ENCODE measurements around the gene CNPY4. TPM values are rescaled to one million over a fixed set of nuclear protein-coding genes. Genes with fewer than 3 reads are reported as not detected.
A peak's percentile ranks its signal among the peaks of the same experiment; 100 is the strongest.

The CNPY4 gene
- total RNA-seq, 1 donor from 2014 or later, result 27.7 TPM

DNA sequence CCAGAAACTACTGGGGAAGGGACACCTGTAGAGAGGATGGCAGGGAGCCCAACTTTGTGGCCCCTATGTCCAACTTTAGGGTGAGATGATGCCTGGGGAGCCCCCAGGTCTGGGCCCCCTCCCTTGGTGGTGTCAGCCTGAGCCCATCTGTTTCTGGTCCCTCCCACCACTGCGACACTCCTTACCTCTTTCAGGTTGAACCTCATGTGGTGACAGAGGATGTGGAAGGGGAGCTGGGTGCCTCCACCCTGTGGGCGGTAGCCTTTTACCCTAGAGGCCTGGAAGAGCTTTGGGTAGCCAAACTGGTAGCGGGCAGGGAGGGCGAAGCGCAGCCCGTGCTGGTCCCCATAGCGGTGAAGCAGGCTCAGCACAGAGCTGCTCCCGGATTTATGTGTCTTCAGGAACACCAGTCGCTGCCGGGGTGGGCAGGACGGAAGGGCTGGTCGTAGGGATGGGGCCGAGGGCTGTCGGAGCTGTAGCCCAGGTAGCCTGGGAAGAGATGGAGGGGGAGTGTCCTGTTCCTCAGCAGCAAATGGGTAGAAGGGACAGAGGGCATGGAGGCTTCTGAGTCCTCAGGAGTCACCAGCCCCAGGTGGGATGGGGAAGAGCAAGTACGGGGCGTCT is 47.0 kb downstream of the CNPY4 start:
- Mint-ChIP-seq H3K27ac (ENCODE audit: unreplicated experiment) (no peak overlapping the region), H3K9me3 (no peaks in the 10 kb centered on the region), H3K27me3 (ENCODE audit: low read depth) (peaks cover 36% of the 10 kb centered on the region), H3K4me3 (peak overlapping the region; percentile 85), H3K4me1 (peaks cover 44% of the 10 kb centered on the region), H3K36me3 (ENCODE audit: low read depth) (no peaks in the 10 kb centered on the region)
- TF ChIP-seq, protein P1, sequence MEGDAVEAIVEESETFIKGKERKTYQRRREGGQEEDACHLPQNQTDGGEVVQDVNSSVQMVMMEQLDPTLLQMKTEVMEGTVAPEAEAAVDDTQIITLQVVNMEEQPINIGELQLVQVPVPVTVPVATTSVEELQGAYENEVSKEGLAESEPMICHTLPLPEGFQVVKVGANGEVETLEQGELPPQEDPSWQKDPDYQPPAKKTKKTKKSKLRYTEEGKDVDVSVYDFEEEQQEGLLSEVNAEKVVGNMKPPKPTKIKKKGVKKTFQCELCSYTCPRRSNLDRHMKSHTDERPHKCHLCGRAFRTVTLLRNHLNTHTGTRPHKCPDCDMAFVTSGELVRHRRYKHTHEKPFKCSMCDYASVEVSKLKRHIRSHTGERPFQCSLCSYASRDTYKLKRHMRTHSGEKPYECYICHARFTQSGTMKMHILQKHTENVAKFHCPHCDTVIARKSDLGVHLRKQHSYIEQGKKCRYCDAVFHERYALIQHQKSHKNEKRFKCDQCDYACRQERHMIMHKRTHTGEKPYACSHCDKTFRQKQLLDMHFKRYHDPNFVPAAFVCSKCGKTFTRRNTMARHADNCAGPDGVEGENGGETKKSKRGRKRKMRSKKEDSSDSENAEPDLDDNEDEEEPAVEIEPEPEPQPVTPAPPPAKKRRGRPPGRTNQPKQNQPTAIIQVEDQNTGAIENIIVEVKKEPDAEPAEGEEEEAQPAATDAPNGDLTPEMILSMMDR (conservative IDR thresholded peaks at IDR 0.05), result no peak
- no peak for DNase-seq (ENCODE audit: low read depth, low spot score)

DNA sequence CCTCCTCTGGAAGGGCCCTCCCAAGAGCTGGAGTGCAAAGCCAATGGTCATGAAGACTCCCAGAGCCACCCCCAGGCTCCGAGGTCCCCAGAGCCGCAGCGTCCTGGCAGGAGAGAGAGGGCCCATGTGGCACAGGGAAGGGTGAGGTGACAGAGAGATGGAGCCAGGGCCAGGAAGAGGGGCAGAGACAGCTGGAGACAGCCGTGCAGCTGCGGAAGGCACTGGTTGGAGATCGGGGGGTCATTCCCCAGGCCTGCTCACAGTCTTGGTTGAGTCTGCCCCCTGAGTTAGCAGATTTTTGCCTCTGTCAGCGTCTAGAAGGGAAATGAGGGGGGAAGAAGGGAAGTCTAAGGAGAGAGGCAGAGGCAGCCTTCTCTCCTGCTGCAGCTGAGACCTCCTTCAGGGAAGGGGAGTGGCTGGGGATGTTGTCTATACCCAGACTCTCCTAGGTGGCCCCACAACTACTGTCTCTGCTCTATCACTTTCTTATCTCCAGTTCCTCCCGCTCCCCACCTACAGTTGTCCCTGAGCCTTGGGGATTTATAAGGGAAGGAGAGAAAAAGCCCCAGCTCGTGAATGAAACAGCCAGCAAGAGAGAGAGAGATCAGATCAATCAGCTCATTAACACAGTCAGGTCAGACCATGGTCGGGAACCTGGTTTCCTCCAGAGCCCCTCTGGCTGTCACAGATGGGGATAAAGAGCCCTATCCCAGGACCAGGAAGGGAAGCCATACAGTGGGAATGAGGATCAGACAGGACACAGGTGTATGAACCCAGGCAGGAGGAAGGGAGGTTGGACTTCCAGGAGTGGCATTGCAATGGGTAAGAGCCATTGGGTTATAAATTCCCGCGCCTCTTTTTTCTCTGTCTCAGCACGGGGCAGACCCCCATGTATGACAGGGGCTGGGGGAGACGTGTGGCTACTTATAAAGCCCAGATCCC is 47.8 kb downstream of the CNPY4 start:
- peaks cover 41% of the 10 kb centered on the region for H3K27me3 Mint-ChIP-seq (ENCODE audit: low read depth)
- peak overlapping the region; percentile 92 for H3K27ac Mint-ChIP-seq (ENCODE audit: unreplicated experiment)
- no peak for DNase-seq (ENCODE audit: low read depth, low spot score)
- peak overlapping the region; percentile 85 for H3K4me3 Mint-ChIP-seq
- H3K4me1 Mint-ChIP-seq, result peaks cover 49% of the 10 kb centered on the region
- TF ChIP-seq, protein P1 (conservative IDR thresholded peaks at IDR 0.05), result no peak
- H3K36me3 Mint-ChIP-seq (ENCODE audit: low read depth), result no peaks in the 10 kb centered on the region
- no peaks in the 10 kb centered on the region for H3K9me3 Mint-ChIP-seq

DNA sequence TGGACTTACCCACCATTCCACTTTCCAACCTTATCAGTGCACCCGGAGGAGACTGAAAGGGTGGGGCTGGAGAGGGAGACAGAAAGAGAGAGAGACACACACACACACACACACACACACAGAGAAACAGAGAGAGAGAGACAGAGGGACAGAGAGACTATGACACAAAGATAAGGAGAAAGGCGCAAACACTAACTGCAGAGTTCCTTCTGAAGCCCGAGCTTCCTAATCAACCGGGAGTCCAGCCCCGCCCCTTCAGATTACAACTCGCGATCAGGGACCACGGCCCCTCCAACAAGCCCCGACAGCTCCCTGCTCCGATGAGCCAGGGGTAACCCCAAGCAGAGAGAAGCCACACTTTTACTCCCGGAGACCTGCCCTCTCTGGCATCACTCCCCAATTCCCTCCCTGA is 48.5 kb downstream of the CNPY4 start:
- TF ChIP-seq, protein P1 (conservative IDR thresholded peaks at IDR 0.05), result no peak
- no peak for DNase-seq (ENCODE audit: low read depth, low spot score)
- Mint-ChIP-seq H3K27me3 (ENCODE audit: low read depth) (peaks cover 41% of the 10 kb centered on the region), H3K27ac (ENCODE audit: unreplicated experiment) (peak overlapping the region; percentile 92), H3K9me3 (no peaks in the 10 kb centered on the region), H3K4me3 (peak overlapping the region; percentile 85), H3K4me1 (peaks cover 49% of the 10 kb centered on the region), H3K36me3 (ENCODE audit: low read depth) (no peaks in the 10 kb centered on the region)

DNA sequence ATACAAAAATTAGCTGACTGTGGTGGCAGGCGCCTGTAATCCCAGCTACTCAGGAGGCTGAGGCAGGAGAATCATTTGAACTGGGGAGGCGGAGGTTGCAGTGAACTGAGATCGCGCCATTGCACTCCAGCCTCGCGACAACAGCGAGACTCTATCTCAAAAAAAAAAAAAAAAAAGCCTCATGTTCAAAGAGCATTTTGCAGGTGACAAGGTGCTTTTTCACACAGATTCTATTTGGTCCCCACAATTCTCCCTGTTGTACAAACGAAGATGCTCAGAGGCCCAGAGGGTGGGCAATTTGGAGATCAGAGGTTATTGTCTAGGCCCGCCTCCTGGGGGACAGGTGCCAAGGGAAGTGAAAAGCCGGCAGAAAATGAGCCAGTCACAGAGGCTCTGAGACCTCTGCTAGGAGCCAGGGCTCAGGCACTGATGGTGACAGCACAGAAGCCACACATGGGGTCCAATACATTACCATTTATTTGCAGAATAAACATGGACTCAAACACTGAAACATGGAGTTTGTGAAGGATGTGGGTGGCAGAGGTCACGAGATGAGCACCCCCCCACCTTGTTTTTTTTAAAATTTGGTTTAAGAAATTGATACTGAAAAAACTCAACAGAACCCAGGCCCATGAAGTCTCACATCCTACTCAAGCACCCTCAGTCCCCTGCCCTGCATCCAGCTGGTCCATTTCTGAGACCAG is 49.9 kb downstream of the CNPY4 start:
- Mint-ChIP-seq H3K27me3 (ENCODE audit: low read depth) (peaks cover 45% of the 10 kb centered on the region), H3K27ac (ENCODE audit: unreplicated experiment) (peak overlapping the region; percentile 92), H3K36me3 (ENCODE audit: low read depth) (peaks cover 3% of the 10 kb centered on the region), H3K4me1 (peaks cover 49% of the 10 kb centered on the region), H3K4me3 (peak overlapping the region; percentile 85), H3K9me3 (no peaks in the 10 kb centered on the region)
- DNase-seq (ENCODE audit: low read depth, low spot score), result no peak
- TF ChIP-seq, protein P1 (conservative IDR thresholded peaks at IDR 0.05), result no peak

DNA sequence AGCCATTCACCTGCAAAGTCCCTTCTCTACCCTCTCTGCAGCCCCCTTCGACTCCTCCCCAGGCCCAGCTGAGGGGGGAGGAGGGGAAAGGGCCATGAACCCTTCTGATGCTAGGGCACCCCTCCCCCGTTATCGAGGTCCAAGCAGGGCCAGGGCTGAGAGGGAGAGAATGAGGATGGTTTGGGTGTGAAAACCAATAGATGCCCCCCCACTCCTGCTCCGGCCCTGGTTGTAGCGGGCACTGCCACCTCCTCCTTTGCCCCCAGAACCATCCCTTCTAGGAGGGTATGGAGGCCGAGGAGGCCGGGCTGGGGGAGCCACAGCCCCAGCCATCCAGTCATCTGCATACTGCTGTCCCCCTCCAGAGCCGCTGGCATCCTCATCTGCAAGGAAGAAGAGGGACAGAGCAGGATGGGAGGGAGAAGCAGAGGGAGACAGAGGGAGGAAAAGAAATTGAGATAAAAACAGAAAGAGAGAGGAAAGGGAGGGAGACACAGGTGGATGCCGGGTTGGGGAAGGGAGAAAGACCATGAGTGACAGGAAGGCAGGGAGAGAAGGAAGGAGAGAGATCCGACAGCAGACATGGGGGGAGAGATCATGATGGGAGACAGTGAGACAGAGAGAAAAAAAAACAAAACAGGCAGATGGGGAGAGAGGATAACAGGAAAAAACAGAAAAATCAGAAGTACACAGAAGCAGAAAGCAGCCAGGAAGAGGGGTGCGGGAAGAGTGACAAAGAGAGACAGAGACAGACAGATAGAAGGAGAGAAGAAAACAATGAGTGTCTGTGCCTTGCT is 50.9 kb downstream of the CNPY4 start:
- TF ChIP-seq, protein P1 (conservative IDR thresholded peaks at IDR 0.05), result no peak
- Mint-ChIP-seq H3K4me1 (peaks cover 57% of the 10 kb centered on the region), H3K27ac (ENCODE audit: unreplicated experiment) (no peak overlapping the region), H3K9me3 (no peaks in the 10 kb centered on the region), H3K4me3 (peak overlapping the region; percentile 85), H3K27me3 (ENCODE audit: low read depth) (peaks cover 45% of the 10 kb centered on the region), H3K36me3 (ENCODE audit: low read depth) (peaks cover 6% of the 10 kb centered on the region)
- no peak for DNase-seq (ENCODE audit: low read depth, low spot score)
